Breast epithelium (tissue), 4 donors: ENCODE data around the gene FMNL1. TPM values are rescaled to one million over a fixed set of nuclear protein-coding genes. Genes with fewer than 3 reads are reported as not detected.
A peak's percentile ranks its signal among the peaks of the same experiment; 100 is the strongest.

Experiments
- DNase-seq, 2 donors: peaks; one replicate each; pipeline ENCODE4 v3.0.0-alpha.2; 2019; ENCODE audit warnings: low spot score in 2 of 2
- H3K27ac ChIP-seq, 2 donors: fragments of 200-600 bp; sonication (generic) in 1 of 2; one replicate each; pipeline ENCODE4 v1.5.1; 2016 to 2019; ENCODE audit warnings: mild to moderate bottlenecking in 1 of 2
- H3K27me3 ChIP-seq, 2 donors: fragments of 200-600 bp; sonication (generic) in 1 of 2; one replicate each; pipeline versions ENCODE4 v1.5.1 to v1.6.0; 2017 to 2019; ENCODE audit warnings: control low read depth in 1 of 2, mild to moderate bottlenecking in 1 of 2
- H3K36me3 ChIP-seq: fragments of 200-600 bp; one replicate; pipeline ENCODE4 v1.5.1; 2019
- H3K4me1 ChIP-seq, 2 donors: fragments of 200-600 bp; sonication (generic); one replicate each; pipeline ENCODE4 v1.5.1; 2016 to 2019; ENCODE audit warnings: control low read depth in 1 of 2
- H3K4me3 ChIP-seq, 3 donors: fragments of 200-600 bp; sonication (generic); 1 replicate in 2 of 3; 2 replicates in 1 of 3; pipeline ENCODE4 v1.5.1; 2016 to 2019; ENCODE audit warnings: mild to moderate bottlenecking in 3 of 3, moderate library complexity in 2 of 3
- H3K9me3 ChIP-seq, 2 donors: fragments of 200-600 bp; sonication (generic) in 1 of 2; one replicate each; pipeline ENCODE4 v1.5.1; 2016 to 2019; ENCODE audit warnings: control low read depth in 1 of 2
- POLR2A ChIP-seq: fragments of 450-650 bp; IDR thresholded peaks from one replicate; pipeline ENCODE4 v1.6.1; 2016; ENCODE audit warnings: antibody characterized with exemption, mild to moderate bottlenecking, moderate library complexity
- POLR2AphosphoS5 ChIP-seq, 3 donors: sonication (generic); formaldehyde crosslinking; IDR thresholded peaks; one replicate each; pipeline ENCODE4 v1.6.1; 2017; ENCODE audit warnings: antibody characterized with exemption in 3 of 3
- intact Hi-C: fragments of 100-400 bp; cut with DNase I; formaldehyde crosslinking; loops from one replicate; pipeline ENCODE4 v1.15.1; 2023; ENCODE audit warnings: low total_unique reads
- total RNA-seq, 3 donors: library from RNA; depleted of rRNA; stranded (reverse); fragments of >200 nt; gene quantifications; one replicate each; pipeline ENCODE4 v1.1.0, GENCODE V29; 2016
- TF ChIP-seq, protein P1 (sequence below), 3 donors: fragments of 450-650 bp; IDR thresholded peaks; one replicate each; pipeline ENCODE4 v1.5.1; 2016 to 2017; ENCODE audit warnings: antibody characterized with exemption in 3 of 3, mild to moderate bottlenecking in 3 of 3, moderate library complexity in 3 of 3

Gene FMNL1
- total RNA-seq, 3 donors from 2014 or later, result 9.2 to 31.2 (median 10.8) TPM

DNA sequence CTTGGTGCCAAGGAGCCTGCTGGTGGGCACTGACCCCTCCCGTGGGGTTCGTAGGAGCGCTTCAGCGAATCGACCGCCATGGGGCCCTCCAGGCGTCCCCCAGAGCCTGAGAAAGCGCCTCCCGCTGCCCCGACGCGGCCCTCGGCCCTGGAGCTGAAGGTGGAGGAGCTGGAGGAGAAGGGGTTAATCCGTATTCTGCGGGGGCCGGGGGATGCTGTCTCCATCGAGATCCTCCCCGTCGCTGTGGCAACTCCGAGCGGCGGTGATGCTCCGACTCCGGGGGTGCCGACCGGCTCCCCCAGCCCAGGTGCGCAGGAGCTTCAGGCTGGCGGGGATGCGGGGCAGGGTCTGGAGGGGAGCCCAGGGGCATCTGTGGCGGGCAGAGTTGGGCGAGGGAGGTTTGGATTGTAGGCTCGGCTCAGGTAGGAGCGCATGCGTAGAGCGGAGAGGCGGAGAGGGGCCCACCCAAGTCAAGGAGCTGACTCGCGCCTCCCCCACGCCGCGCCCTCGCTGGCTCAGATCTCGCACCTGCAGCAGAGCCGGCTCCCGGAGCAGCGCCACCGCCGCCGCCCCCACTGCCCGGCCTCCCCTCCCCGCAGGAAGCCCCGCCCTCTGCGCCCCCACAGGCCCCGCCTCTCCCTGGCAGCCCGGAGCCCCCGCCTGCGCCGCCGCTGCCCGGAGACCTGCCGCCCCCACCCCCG lies 19.8 kb downstream of the FMNL1 start:
- Histone ChIP-seq H3K4me1 (peaks cover 0 to 4% of the 10 kb centered on the region in 2 donors), H3K36me3 (no peaks in the 10 kb centered on the region), H3K27ac (peak overlapping the region; percentile 17 to 38), H3K27me3 (no peaks in the 10 kb centered on the region), H3K4me3 (peak overlapping the region in 2 of 3 donors; percentile 52 to 62), H3K9me3 (no peaks in the 10 kb centered on the region)
- TF ChIP-seq, protein P1, sequence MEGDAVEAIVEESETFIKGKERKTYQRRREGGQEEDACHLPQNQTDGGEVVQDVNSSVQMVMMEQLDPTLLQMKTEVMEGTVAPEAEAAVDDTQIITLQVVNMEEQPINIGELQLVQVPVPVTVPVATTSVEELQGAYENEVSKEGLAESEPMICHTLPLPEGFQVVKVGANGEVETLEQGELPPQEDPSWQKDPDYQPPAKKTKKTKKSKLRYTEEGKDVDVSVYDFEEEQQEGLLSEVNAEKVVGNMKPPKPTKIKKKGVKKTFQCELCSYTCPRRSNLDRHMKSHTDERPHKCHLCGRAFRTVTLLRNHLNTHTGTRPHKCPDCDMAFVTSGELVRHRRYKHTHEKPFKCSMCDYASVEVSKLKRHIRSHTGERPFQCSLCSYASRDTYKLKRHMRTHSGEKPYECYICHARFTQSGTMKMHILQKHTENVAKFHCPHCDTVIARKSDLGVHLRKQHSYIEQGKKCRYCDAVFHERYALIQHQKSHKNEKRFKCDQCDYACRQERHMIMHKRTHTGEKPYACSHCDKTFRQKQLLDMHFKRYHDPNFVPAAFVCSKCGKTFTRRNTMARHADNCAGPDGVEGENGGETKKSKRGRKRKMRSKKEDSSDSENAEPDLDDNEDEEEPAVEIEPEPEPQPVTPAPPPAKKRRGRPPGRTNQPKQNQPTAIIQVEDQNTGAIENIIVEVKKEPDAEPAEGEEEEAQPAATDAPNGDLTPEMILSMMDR (IDR thresholded peaks at IDR 0.05), result no peak
- TF ChIP-seq POLR2A (no peak), POLR2AphosphoS5 (IDR thresholded peaks at IDR 0.05) (no peak)
- DNase-seq, result peak in 1 of 2 donors; percentile 61
- intact Hi-C loops, result no loop called here

GRCh38 chr17:45242029-45242414 lies 20.3 kb downstream of the FMNL1 start:
- TF ChIP-seq, protein P1 (IDR thresholded peaks at IDR 0.05), result no peak
- TF ChIP-seq POLR2A (no peak), POLR2AphosphoS5 (IDR thresholded peaks at IDR 0.05) (no peak)
- H3K4me1 ChIP-seq, result peaks cover 0 to 4% of the 10 kb centered on the region in 2 donors
- no peak for DNase-seq
- H3K4me3 ChIP-seq, result peak overlapping the region in 2 of 3 donors; percentile 52 to 62
- H3K36me3 ChIP-seq, result no peaks in the 10 kb centered on the region
- intact Hi-C loops, result no loop called here
- no peaks in the 10 kb centered on the region for H3K27me3 ChIP-seq
- no peaks in the 10 kb centered on the region for H3K9me3 ChIP-seq
- H3K27ac ChIP-seq, result peak overlapping the region; percentile 37 to 38

DNA sequence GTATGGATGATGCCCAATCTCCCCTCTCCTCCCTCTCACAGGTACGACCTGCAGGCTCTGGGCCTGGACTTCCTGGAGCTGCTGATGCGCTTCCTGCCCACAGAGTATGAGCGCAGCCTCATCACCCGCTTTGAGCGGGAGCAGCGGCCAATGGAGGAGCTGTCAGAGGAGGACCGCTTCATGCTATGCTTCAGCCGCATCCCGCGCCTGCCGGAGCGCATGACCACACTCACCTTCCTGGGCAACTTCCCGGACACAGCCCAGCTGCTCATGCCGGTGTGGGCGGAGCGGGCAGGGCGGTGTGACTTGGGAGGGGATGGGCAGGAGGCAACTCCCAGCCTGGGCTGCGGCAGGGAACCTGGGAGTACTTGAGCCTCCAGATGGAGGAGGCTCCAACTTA lies 22.1 kb downstream of the FMNL1 start:
- DNase-seq, result no peak
- Histone ChIP-seq H3K27ac (peak overlapping the region in 1 of 2 donors; percentile 10), H3K4me3 (no peak overlapping the region), H3K4me1 (peaks cover 0 to 4% of the 10 kb centered on the region in 2 donors), H3K27me3 (no peaks in the 10 kb centered on the region), H3K36me3 (no peaks in the 10 kb centered on the region), H3K9me3 (no peaks in the 10 kb centered on the region)
- intact Hi-C loops, result no loop called here
- TF ChIP-seq, protein P1 (IDR thresholded peaks at IDR 0.05), result no peak
- TF ChIP-seq POLR2A, result no peak

DNA sequence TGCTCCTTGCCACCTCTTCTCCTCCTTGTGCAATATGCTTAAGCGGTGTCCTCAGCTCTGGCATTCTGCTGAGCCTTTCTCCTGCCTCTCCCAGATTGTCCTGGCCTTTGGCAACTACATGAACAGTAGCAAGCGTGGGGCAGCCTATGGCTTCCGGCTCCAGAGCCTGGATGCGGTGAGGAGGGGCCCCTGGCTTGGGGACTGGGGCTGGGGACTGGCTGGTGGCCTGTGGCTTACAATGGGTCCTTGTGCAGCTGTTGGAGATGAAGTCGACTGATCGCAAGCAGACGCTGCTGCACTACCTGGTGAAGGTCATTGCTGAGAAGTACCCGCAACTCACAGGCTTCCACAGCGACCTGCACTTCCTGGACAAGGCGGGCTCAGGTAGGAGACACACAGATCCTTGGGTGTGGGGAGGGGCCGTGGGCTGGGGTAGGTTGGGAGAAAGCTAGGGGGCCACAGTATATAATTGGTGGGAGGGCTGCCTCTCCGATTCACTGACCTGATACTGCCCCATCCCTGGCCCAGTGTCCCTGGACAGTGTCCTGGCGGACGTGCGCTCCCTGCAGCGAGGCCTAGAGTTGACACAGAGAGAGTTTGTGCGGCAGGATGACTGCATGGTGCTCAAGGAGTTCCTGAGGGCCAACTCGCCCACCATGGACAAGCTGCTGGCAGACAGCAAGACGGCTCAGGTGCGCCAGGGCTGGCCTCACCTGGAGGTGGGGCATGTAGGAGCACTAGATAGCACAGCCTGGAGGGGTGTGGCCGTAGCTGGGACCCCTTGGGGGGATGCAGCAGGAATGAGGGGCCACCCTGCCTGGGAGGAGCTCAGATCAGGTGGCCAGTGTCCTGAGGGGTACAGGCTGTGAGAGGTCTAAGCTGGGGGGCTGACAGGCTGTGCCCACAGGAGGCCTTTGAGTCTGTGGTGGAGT lies 23.3 kb downstream of the FMNL1 start:
- Histone ChIP-seq H3K4me1 (peaks cover 0 to 4% of the 10 kb centered on the region in 2 donors), H3K27me3 (no peaks in the 10 kb centered on the region), H3K27ac (no peak overlapping the region), H3K36me3 (no peaks in the 10 kb centered on the region), H3K4me3 (no peak overlapping the region), H3K9me3 (no peaks in the 10 kb centered on the region)
- intact Hi-C loops, result no loop called here
- TF ChIP-seq POLR2AphosphoS5 (IDR thresholded peaks at IDR 0.05) (no peak), POLR2A (no peak)
- TF ChIP-seq, protein P1 (IDR thresholded peaks at IDR 0.05), result no peak
- no peak for DNase-seq

DNA sequence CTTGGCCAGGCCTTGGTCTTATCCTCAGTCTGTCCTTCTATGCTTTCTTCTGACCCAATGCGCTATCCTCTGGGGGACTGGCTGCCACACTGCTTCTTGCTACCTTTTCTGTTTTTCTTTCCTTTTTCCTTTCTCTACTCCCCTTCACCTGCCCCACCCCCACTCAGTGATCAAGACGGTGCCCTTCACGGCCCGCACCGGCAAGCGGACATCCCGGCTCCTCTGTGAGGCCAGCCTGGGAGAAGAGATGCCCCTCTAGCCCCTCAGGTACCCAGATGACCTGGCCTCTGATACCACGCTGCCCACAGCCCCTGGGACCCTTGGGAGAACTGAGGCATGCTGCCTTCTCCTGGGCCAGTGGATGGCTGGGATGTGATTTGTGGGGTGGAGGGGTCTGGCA lies 24.7 kb downstream of the FMNL1 start:
- Histone ChIP-seq H3K4me1 (peaks cover 0 to under 1% of the 10 kb centered on the region in 2 donors), H3K9me3 (no peaks in the 10 kb centered on the region), H3K27ac (no peak overlapping the region), H3K36me3 (no peaks in the 10 kb centered on the region), H3K4me3 (peak overlapping the region in 1 of 3 donors; percentile 82), H3K27me3 (no peaks in the 10 kb centered on the region)
- intact Hi-C loops, result no loop called here
- DNase-seq, result no peak
- no peak for TF ChIP-seq POLR2A
- TF ChIP-seq, protein P1 (IDR thresholded peaks at IDR 0.05), result no peak
- TF ChIP-seq POLR2AphosphoS5 (IDR thresholded peaks at IDR 0.05), result no peak
